ENCODE data around the gene PPFIBP1. TPM values are rescaled to one million over a fixed set of nuclear protein-coding genes. Genes with fewer than 3 reads are reported as not detected.

PPFIBP1 gene
- total RNA-seq, 1 experiment from 2014 or later = 1.2 TPM

- Histone ChIP-seq H3K79me2 (ENCODE audit: low read length) (no peaks in the 10 kb centered on the region), H3K4me3 (ENCODE audit: low read length) (no peak overlapping the region), H3K4me1 (ENCODE audit: low read length) (no peaks in the 10 kb centered on the region), H3K27ac (ENCODE audit: low read length) (no peak overlapping the region), H3K9ac (ENCODE audit: low read length) (no peak overlapping the region), H3K4me2 (ENCODE audit: low read depth, low read length, poor library complexity, severe bottlenecking) (no peak overlapping the region), H2AFZ (ENCODE audit: low read length) (no peak overlapping the region), H3K9me2 (replicated peaks; ENCODE audit: insufficient read depth, low read length) (no peaks in the 10 kb centered on the region), H4K20me1 (ENCODE audit: insufficient read depth, low read depth, low read length) (no peaks in the 10 kb centered on the region), H3K9me3 (ENCODE audit: low read length) (no peaks in the 10 kb centered on the region), H3K27me3 (ENCODE audit: low read length) (no peaks in the 10 kb centered on the region), H3K36me3 (ENCODE audit: insufficient read depth, low read length) (no peaks in the 10 kb centered on the region)
- no peak for DNase-seq
These were observed 7.4 kb upstream of the PPFIBP1 start for GRCh38 chr12:27516625-27517024.

DNA sequence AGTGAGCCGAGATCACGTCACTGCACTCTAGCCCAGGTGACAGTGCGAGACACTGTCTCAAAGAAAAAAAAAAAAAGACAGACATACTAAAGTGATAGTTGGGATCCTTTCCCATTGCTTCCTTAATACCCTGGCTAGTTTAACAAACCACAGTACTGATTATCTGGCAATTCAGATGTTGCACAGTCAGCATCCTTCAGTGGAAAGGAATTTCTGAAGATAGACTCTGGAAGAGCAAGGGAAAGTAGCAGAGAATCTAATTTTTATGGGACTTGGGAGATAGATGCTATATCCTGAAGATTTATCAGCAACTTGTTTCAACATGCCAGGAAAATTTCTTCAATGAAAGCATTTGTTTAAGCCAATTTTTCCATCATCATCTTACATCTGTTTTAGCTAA, 6.5 kb upstream of the PPFIBP1 start:
- Histone ChIP-seq H4K20me1 (ENCODE audit: insufficient read depth, low read depth, low read length) (no peaks in the 10 kb centered on the region), H3K27me3 (ENCODE audit: low read length) (no peaks in the 10 kb centered on the region), H3K36me3 (ENCODE audit: insufficient read depth, low read length) (no peaks in the 10 kb centered on the region), H3K4me2 (ENCODE audit: low read depth, low read length, poor library complexity, severe bottlenecking) (no peak overlapping the region), H3K9me3 (ENCODE audit: low read length) (no peaks in the 10 kb centered on the region), H3K9me2 (replicated peaks; ENCODE audit: insufficient read depth, low read length) (no peaks in the 10 kb centered on the region), H3K4me1 (ENCODE audit: low read length) (no peaks in the 10 kb centered on the region), H3K9ac (ENCODE audit: low read length) (no peak overlapping the region), H3K27ac (ENCODE audit: low read length) (no peak overlapping the region), H3K79me2 (ENCODE audit: low read length) (no peaks in the 10 kb centered on the region), H3K4me3 (ENCODE audit: low read length) (no peak overlapping the region), H2AFZ (ENCODE audit: low read length) (no peak overlapping the region)
- no peak for DNase-seq

GRCh38 chr12:27517961-27518665, 5.9 kb upstream of the PPFIBP1 start:
- H3K27ac ChIP-seq (ENCODE audit: low read length) = no peak overlapping the region
- H4K20me1 ChIP-seq (ENCODE audit: insufficient read depth, low read depth, low read length) = no peaks in the 10 kb centered on the region
- DNase-seq = no peak
- H3K27me3 ChIP-seq (ENCODE audit: low read length) = no peaks in the 10 kb centered on the region
- no peaks in the 10 kb centered on the region for H3K9me3 ChIP-seq (ENCODE audit: low read length)
- H3K9me2 ChIP-seq (replicated peaks; ENCODE audit: insufficient read depth, low read length) = no peaks in the 10 kb centered on the region
- peaks cover 1% of the 10 kb centered on the region for H3K4me1 ChIP-seq (ENCODE audit: low read length)
- H3K79me2 ChIP-seq (ENCODE audit: low read length) = no peaks in the 10 kb centered on the region
- no peak overlapping the region for H2AFZ ChIP-seq (ENCODE audit: low read length)
- H3K4me3 ChIP-seq (ENCODE audit: low read length) = no peak overlapping the region
- H3K9ac ChIP-seq (ENCODE audit: low read length) = no peak overlapping the region
- H3K4me2 ChIP-seq (ENCODE audit: low read depth, low read length, poor library complexity, severe bottlenecking) = no peak overlapping the region
- no peaks in the 10 kb centered on the region for H3K36me3 ChIP-seq (ENCODE audit: insufficient read depth, low read length)

DNA sequence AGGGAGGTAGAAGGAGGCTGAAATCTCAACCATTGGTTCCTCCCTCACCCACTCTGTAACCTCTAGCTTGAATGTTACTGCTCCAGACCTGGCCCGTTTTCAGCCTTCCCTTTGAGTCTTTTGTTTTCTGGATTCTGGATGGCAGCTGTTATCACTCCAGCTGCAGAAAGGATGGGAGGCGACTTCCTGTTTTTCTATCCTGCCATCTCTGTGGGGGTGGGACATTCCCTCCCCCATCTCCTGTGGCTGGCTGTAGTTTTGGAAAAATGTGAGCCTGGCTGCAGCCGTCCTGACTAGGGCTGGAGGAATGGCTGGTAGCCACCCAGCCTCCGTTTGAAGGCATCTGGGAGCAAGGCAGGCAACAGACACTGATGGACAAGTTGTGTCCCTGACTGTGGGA, 2.9 kb upstream of the PPFIBP1 start:
- Histone ChIP-seq H3K9me3 (ENCODE audit: low read length) (no peaks in the 10 kb centered on the region), H3K4me2 (ENCODE audit: low read depth, low read length, poor library complexity, severe bottlenecking) (no peak overlapping the region), H3K36me3 (ENCODE audit: insufficient read depth, low read length) (no peaks in the 10 kb centered on the region), H3K4me1 (ENCODE audit: low read length) (peaks cover 17% of the 10 kb centered on the region), H3K9ac (ENCODE audit: low read length) (no peak overlapping the region), H3K27ac (ENCODE audit: low read length) (no peak overlapping the region), H2AFZ (ENCODE audit: low read length) (no peak overlapping the region), H4K20me1 (ENCODE audit: insufficient read depth, low read depth, low read length) (no peaks in the 10 kb centered on the region), H3K27me3 (ENCODE audit: low read length) (no peaks in the 10 kb centered on the region), H3K9me2 (replicated peaks; ENCODE audit: insufficient read depth, low read length) (no peaks in the 10 kb centered on the region), H3K4me3 (ENCODE audit: low read length) (no peak overlapping the region), H3K79me2 (ENCODE audit: low read length) (no peaks in the 10 kb centered on the region)
- DNase-seq = no peak

DNA sequence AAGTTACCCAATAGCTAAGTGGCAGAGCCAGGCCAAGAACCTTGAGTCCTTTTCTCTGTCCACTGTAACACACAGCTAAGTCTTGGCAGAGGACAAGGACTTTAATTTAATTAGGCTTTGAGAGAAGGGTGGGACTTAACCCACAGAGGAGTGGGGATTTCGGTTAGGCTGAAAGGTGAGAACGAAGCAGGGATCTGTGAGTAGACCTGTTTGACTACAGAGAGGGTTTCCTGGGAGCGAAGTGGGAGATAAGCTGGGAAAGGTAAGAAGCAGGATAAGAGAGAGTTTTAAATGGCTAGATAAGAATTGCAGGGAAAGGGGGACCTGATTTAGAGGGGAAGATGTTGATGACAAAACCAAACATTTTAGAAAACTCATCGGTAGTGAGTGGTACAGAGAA, 2.0 kb upstream of the PPFIBP1 start:
- no peaks in the 10 kb centered on the region for H3K27me3 ChIP-seq (ENCODE audit: low read length)
- no peak overlapping the region for H2AFZ ChIP-seq (ENCODE audit: low read length)

GRCh38 chr12:27523305-27523641, 733 bp upstream of the PPFIBP1 start:
- H3K4me3 ChIP-seq (ENCODE audit: low read length) = peak overlapping the region; percentile 66
- DNase-seq = no peak
- H3K36me3 ChIP-seq (ENCODE audit: insufficient read depth, low read length) = no peaks in the 10 kb centered on the region
- H3K9me2 ChIP-seq (replicated peaks; ENCODE audit: insufficient read depth, low read length) = no peaks in the 10 kb centered on the region
- H3K9me3 ChIP-seq (ENCODE audit: low read length) = no peaks in the 10 kb centered on the region
- H3K9ac ChIP-seq (ENCODE audit: low read length) = peak overlapping the region; percentile 61
- peak overlapping the region; percentile 75 for H3K4me2 ChIP-seq (ENCODE audit: low read depth, low read length, poor library complexity, severe bottlenecking)
- no peak overlapping the region for H3K27ac ChIP-seq (ENCODE audit: low read length)
- no peaks in the 10 kb centered on the region for H3K27me3 ChIP-seq (ENCODE audit: low read length)
- no peaks in the 10 kb centered on the region for H4K20me1 ChIP-seq (ENCODE audit: insufficient read depth, low read depth, low read length)
- H3K4me1 ChIP-seq (ENCODE audit: low read length) = peaks cover 17% of the 10 kb centered on the region
- no peaks in the 10 kb centered on the region for H3K79me2 ChIP-seq (ENCODE audit: low read length)
- H2AFZ ChIP-seq (ENCODE audit: low read length) = peak overlapping the region; percentile 73

More for the DNA sequence above, 2.0 kb upstream of the PPFIBP1 start:
- H3K4me2 ChIP-seq (ENCODE audit: low read depth, low read length, poor library complexity, severe bottlenecking) = no peak overlapping the region
- H3K4me1 ChIP-seq (ENCODE audit: low read length) = peaks cover 17% of the 10 kb centered on the region
- no peaks in the 10 kb centered on the region for H3K9me2 ChIP-seq (replicated peaks; ENCODE audit: insufficient read depth, low read length)
- H3K27ac ChIP-seq (ENCODE audit: low read length) = no peak overlapping the region
- no peak for DNase-seq
- no peaks in the 10 kb centered on the region for H3K79me2 ChIP-seq (ENCODE audit: low read length)
- no peaks in the 10 kb centered on the region for H3K36me3 ChIP-seq (ENCODE audit: insufficient read depth, low read length)
- no peaks in the 10 kb centered on the region for H3K9me3 ChIP-seq (ENCODE audit: low read length)
- no peaks in the 10 kb centered on the region for H4K20me1 ChIP-seq (ENCODE audit: insufficient read depth, low read depth, low read length)
- H3K9ac ChIP-seq (ENCODE audit: low read length) = no peak overlapping the region
- no peak overlapping the region for H3K4me3 ChIP-seq (ENCODE audit: low read length)

DNA sequence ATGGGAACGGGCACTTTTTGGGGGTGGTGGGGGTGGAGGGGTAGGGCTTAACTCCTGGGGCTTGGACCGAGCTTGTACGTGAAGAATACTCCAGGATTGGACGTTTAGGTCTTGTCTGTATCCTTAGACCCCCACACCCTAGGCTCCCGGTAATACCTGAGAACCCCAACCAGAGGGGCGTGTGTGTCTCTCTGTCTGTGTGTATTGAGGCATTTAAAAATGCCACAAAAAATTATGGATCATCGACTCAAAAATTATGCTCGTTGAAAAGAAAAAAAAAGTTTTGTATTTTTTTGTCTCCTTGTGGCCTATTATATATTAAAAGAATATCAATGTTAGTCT, 459 bp downstream of the PPFIBP1 start:
- Histone ChIP-seq H3K36me3 (ENCODE audit: insufficient read depth, low read length) (no peaks in the 10 kb centered on the region), H3K4me2 (ENCODE audit: low read depth, low read length, poor library complexity, severe bottlenecking) (peak overlapping the region; percentile 75), H3K9me3 (ENCODE audit: low read length) (no peaks in the 10 kb centered on the region), H3K27me3 (ENCODE audit: low read length) (no peaks in the 10 kb centered on the region), H3K9me2 (replicated peaks; ENCODE audit: insufficient read depth, low read length) (no peaks in the 10 kb centered on the region), H3K9ac (ENCODE audit: low read length) (peak overlapping the region; percentile 61), H3K27ac (ENCODE audit: low read length) (no peak overlapping the region), H3K4me1 (ENCODE audit: low read length) (peaks cover 17% of the 10 kb centered on the region), H3K79me2 (ENCODE audit: low read length) (no peaks in the 10 kb centered on the region), H3K4me3 (ENCODE audit: low read length) (peak overlapping the region; percentile 66), H2AFZ (ENCODE audit: low read length) (peak overlapping the region; percentile 73), H4K20me1 (ENCODE audit: insufficient read depth, low read depth, low read length) (no peaks in the 10 kb centered on the region)
- DNase-seq = no peak

DNA sequence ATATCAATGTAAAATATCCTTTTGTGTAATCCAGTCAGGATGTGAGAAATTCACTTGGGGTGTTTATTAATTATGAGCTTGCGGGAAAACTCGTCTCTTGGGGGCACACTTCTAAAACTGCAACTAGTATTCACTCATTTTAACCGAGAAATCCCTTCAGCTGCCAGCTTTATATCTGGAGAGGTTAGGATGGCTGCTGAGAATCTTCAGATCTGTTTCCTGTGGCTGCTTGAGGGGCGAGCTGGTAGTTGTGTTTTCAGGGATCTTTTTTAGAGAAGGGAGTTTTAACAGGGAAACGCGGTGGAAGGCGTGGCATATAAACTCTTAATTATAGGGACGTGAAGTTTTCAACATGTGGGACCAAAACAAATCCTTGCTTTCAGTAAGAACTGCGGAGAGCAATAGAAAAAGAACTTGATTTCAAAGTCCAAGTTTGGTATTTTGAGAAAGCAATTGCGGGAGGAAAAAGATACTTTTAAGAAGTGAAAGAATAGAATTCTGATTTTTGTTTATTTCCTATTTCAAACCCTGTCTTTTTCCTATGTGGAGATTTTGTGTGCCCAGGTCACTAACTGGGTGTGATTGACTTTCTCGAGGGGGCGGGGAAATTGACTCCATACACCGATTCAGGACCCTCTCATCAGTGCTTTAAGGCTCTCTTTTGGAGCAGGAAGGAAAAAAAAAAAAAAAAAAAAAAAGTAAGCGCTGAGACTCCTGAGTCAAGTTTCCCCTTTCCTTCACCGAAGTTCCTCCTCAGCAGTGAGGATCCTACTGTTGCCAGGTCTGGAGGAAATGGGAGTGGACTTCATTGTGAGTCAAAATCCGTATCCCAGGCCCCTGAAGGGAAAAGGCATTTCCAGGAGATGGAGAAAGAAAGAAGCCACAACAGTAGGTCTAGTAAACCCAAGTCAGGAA, 1.1 kb downstream of the PPFIBP1 start:
- Histone ChIP-seq H2AFZ (ENCODE audit: low read length) (0 out of 2 replicates have a peak overlapping the region, but pooled peaks have one; percentile 24), H3K4me3 (ENCODE audit: low read length) (no peak overlapping the region), H4K20me1 (ENCODE audit: insufficient read depth, low read depth, low read length) (no peaks in the 10 kb centered on the region), H3K9ac (ENCODE audit: low read length) (peak overlapping the region; percentile 28; the same call in 1 of the 2 replicates), H3K79me2 (ENCODE audit: low read length) (no peaks in the 10 kb centered on the region), H3K4me1 (ENCODE audit: low read length) (peaks cover 17% of the 10 kb centered on the region), H3K9me3 (ENCODE audit: low read length) (no peaks in the 10 kb centered on the region), H3K27me3 (ENCODE audit: low read length) (no peaks in the 10 kb centered on the region), H3K9me2 (replicated peaks; ENCODE audit: insufficient read depth, low read length) (no peaks in the 10 kb centered on the region), H3K4me2 (ENCODE audit: low read depth, low read length, poor library complexity, severe bottlenecking) (peak overlapping the region; percentile 75), H3K27ac (ENCODE audit: low read length) (no peak overlapping the region), H3K36me3 (ENCODE audit: insufficient read depth, low read length) (no peaks in the 10 kb centered on the region)
- no peak for DNase-seq
